Measurements from ENCODE around the gene PDPK1.

PDPK1 gene

GRCh38 chr16:2507052-2507659 is 30.7 kb upstream of the PDPK1 start:
- DNase-seq (ENCODE audit: low spot score): peak; percentile 68

DNA sequence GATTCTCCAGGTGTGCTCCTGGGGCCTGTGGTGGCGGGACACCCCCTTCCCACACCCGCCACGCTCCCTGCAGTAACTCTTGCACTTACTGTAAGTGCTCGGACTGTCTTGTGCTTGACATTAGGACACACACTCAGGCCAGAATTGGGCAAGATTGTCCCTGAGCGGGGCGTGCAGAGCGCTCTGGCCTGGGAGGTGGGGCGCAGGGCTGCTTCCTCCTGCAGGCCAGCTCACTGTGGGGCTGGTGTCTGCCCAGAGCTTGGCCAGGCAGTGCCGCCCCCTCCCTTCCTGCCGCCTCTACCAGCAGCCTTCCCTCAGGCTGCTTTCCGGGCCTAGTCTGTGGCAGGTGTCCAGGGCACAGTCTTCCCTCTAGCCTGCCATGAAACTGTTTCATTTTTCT is 30.2 kb upstream of the PDPK1 start:
- no peak for DNase-seq (ENCODE audit: low spot score)

DNA sequence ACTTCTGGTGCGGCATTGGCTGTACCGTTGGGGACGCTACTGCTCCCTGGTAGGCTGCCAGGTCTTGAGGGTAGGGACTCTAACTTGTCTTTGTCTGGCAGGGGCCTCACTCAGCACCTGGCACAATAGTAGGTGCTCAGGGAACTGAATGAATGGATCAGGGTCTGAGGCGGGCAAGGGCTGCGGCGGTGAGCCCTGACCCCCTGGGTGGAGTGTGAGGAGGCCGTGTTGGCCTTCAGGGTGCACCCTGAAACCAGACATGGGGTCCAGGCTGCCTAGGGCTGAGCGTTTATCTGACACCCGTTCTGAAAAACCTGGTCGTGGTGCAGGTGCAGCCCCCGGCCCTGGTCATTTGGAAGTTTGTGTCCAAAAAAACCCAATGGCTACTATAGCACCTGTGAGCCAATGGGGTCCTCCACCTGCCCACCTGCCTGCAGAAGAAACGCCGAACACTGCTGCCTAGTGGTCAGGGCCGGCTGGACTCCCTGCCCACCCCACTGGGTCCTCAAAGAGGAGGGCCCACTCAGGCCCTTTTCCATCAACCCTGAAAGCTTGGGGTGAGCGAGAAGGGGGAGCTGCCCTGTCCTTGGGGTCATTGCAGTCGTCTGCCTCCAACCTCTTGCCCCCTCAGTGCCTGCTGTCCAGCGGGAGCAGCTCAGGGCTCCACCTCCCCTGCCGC is 29.0 kb upstream of the PDPK1 start:
- DNase-seq (ENCODE audit: low spot score): no peak

GRCh38 chr16:2511128-2511800 is 26.6 kb upstream of the PDPK1 start:
- no peak for DNase-seq (ENCODE audit: low spot score)

GRCh38 chr16:2511996-2512734 is 25.7 kb upstream of the PDPK1 start:
- no peak for DNase-seq (ENCODE audit: low spot score)

- peak; percentile 70 for DNase-seq (ENCODE audit: low spot score)
These were observed 25.0 kb upstream of the PDPK1 start for GRCh38 chr16:2512735-2513404.

- DNase-seq (ENCODE audit: low spot score): peak; percentile 95
These were observed 24.2 kb upstream of the PDPK1 start, which contains the start of gene ATP6V0C for GRCh38 chr16:2513405-2514332. Gene ATP6V0C (plus strand): TSS chr16:2513952. CDS start chr16:2514104, 152 bp downstream.

- no peak for DNase-seq (ENCODE audit: low spot score)
These were observed 23.3 kb upstream of the PDPK1 start for GRCh38 chr16:2514333-2515179.

DNA sequence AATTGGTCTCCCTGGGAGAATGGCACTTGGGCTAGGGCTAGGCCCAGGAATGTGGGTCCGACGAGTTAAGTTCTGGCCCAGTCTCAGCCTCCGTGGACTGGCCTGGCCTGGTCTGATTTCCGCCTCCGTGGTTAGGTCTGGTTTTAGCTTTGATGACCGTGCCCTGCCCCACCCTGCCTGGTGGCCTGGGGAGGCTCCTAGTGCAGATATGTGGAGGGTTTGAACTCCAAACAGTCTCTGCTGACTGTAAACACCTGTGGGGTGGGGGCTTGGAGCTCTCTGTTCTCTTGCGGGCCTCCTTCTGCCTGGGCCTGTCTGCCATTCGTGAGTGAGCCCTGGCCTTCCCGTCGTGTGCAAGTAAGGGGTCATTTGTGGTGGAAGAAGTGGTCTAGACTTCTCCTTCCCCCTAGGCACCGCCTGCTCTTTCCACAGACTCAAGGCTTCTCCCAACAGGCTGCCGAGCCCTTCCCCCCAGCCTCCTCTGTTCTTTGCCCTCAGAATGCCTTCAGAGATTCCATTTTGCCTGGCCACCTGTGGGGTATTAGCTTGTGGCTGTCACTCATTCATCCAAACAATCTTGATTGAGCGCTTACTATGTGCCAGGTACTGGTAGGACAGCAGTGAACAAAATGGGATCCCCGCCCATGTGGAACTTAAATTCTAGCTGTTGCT is 22.5 kb upstream of the PDPK1 start:
- peak; percentile 29 for DNase-seq (ENCODE audit: low spot score)

DNA sequence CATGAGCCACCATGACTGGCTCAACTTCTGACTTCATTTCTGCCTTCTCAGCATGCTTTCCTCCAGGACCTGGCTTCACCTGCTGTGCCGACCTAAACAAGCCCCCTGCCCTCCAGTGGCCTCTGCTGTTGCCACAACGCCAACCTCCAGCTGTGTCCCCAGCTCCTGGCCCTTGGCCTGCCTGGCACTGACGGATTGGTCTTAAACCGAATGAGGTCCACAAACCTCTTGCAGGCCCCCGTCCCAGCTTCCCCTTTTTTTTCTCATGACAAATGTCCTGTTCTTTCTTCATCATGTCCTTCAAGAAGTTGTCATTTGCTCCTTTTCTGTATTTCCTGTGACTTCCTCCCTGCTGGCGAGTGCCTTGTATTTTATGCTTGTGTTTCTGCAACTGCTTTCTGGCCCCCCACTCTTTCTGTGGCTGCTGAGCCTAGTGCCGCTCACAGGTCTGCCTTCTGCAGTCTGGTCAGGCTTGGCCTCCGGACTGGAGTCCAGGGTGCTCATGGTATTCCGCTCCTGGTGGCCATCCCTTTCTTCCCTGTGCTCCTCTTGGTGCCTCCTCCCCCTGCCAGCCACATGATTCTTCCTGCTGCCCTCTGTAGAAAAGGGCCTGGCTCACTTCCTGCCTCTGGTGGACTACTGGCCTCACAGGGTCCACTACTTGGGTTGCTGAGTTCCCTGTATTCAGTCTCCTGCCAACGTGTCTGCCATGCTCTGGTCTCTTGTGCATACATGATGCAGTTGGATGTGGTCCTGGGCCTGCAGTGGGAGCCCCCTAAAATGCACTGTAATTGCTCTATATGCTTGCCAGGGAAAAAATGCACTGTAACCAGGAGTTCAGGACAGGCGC is 21.2 kb upstream of the PDPK1 start:
- DNase-seq (ENCODE audit: low spot score): peak; percentile 43

DNA sequence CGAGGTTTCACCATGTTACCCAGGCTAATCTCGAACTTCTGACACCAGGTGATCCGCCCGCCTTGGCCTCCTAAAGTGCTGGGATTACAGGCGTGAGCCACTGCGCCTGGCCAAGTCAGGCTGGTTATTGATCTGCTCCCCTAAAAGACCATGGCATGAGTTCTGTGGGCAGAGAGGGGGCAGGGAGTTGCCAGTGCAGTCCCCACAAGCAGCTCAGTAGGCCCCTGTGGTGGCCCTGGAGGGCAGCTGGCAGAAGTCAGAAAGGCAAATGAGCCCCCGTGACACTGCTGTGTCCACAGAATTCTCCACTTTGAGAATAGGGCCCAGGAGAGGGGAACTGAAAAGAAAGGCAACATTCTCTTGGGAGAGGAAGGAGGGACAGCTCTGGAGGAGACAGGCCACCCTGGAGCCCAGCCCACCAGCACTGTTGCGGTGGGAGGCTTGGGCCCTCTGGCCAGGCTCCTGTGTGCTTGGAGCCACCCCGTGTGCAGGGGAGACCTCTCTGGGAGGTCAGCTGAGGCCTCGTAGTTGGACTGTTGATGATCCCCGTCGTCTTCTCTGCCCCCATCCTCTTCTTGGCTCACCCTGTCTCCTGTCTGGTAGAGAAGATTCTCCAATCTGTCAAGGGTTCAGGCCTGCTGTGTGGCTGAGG is 19.7 kb upstream of the PDPK1 start:
- DNase-seq (ENCODE audit: low spot score): no peak

GRCh38 chr16:2518823-2519710 is 18.8 kb upstream of the PDPK1 start:
- DNase-seq (ENCODE audit: low spot score): no peak

- no peak for DNase-seq (ENCODE audit: low spot score)
These were observed 18.1 kb upstream of the PDPK1 start for GRCh38 chr16:2519711-2520080.

DNA sequence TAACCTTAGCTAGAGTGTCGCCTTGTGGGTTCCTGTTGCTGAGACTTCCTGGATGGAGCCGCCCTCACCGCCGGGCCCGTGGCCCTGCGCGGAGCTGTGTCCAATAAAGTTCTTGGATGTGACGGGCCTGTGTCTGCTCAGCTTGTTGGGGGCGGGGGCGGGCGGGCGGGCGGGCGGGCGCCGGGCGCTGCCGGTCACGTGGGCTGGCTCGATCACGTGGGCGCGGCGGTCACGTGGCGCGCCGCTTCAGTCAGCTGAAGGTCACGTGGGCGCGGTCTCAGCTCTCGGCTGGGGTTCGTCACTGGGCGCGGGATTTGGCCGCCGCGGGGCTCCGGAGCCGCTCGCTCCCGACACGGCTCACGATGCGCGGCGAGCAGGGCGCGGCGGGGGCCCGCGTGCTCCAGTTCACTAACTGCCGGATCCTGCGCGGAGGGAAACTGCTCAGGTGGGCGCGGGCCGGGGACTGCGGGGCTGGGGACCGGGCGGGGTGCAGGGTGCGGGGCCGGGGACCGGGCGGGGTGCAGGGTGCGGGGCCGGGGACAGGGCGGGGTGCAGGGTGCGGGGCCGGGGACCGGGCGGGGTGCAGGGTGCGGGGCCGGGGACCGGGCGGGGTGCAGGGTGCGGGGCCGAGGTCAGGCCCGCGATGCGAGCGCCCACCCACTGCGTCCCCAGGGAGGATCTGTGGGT is 17.6 kb upstream of the PDPK1 start, which contains the start of gene AMDHD2:
TSS of gene AMDHD2 (plus strand) at position 275 of the 687 bp plus-strand sequence. CDS start at position 363, 88 bp downstream.
- peak; percentile 87 for DNase-seq (ENCODE audit: low spot score)

DNA sequence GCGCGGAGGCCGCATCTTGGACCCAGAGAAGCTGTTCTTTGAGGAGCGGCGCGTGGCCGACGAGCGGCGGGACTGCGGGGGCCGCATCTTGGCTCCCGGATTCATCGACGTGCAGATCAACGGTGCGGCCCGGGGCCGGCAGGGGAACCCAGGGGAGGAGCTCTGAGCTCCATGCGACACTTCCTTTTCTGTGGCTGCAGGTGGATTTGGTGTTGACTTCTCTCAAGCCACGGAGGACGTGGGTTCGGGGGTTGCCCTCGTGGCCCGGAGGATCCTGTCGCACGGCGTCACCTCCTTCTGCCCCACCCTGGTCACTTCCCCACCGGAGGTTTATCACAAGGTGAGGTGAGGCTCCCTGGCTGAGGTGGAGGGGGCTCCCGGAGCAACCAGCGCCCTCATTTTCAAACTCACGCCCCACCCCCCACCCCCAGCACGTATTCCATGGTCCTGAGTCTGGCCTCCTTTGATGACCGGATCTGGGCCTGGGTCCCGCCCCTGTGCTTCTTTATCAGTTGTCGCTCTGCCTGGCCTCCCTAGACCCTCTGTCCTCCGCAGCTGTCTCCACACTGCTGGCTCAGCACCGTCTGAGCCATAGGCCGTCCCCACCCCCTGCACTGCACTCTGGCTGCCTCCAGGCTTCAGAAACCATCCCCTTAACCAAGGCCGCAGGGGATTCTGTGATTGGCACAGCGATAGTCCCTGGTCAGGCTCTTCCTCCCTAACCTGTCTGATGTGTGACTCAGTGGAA is 16.9 kb upstream of the PDPK1 start:
- peak; percentile 83 for DNase-seq (ENCODE audit: low spot score)
